Measurements from ENCODE around the gene TBC1D10A. TPM values are rescaled to one million over a fixed set of nuclear protein-coding genes. Genes with fewer than 3 reads are reported as not detected.
A peak's percentile ranks its signal among the peaks of the same experiment; 100 is the strongest.

The TBC1D10A gene
- 10 to 100 TPM; 32.2 to 48.1 TPM for total RNA-seq

GRCh38 chr22:30326706-30327362 lies at the start of gene TBC1D10A:
Gene TBC1D10A (minus strand): TSS chr22:30326941. CDS start chr22:30326881, 60 bp downstream.
- DNase-seq (peak; percentile 95), ATAC-seq (peak; percentile 90)
- H3K9me3 Mint-ChIP-seq (ENCODE audit: low read depth), result no peaks in the 10 kb centered on the region
- peak within 1 kb of the TSS; percentile 80 for H3K27ac Mint-ChIP-seq
- H3K27me3 Mint-ChIP-seq, result no peaks in the 10 kb centered on the region
- peak within 1 kb of the TSS; percentile 88 for H3K4me3 Mint-ChIP-seq
- CTCF ChIA-PET, result interaction anchor here (0.7 to 7.4 kb wide), 10 partner anchors 13 to 219 kb away, joined by 3 to 81 read pairs (median 4); partner anchors contain the start of gene CASTOR1
- peaks cover 32% of the 10 kb centered on the region for H3K36me3 Mint-ChIP-seq
- peaks cover 42% of the 10 kb centered on the region for H3K4me1 Mint-ChIP-seq

- no peaks in the 10 kb centered on the region for H3K9me3 Mint-ChIP-seq (ENCODE audit: low read depth)
- CTCF ChIA-PET, result interaction anchor here (1.2 to 2.2 kb wide), 4 partner anchors 12 to 112 kb away, joined by 3 to 12 read pairs (median 3); no protein-coding TSS in a partner anchor
- ATAC-seq (no peak), DNase-seq (no peak)
- H3K4me1 Mint-ChIP-seq, result no peaks in the 10 kb centered on the region
- H3K27ac Mint-ChIP-seq, result no peak overlapping the region
- H3K36me3 Mint-ChIP-seq, result no peaks in the 10 kb centered on the region
- no peak overlapping the region for H3K4me3 Mint-ChIP-seq
- H3K27me3 Mint-ChIP-seq, result no peaks in the 10 kb centered on the region
These were observed 48.6 kb upstream of the TBC1D10A start for GRCh38 chr22:30375312-30375849.

GRCh38 chr22:30373331-30374325 lies 46.9 kb upstream of the TBC1D10A start:
- Mint-ChIP-seq H3K4me1 (no peaks in the 10 kb centered on the region), H3K4me3 (no peak overlapping the region), H3K36me3 (no peaks in the 10 kb centered on the region), H3K27ac (no peak overlapping the region), H3K9me3 (ENCODE audit: low read depth) (no peaks in the 10 kb centered on the region), H3K27me3 (no peaks in the 10 kb centered on the region)
- no peak for DNase-seq
- ATAC-seq, result no peak
- CTCF ChIA-PET, result interaction anchor here (1.6 to 2.2 kb wide), 3 partner anchors 14 to 86 kb away, joined by 3 to 12 read pairs (median 5); no protein-coding TSS in a partner anchor

GRCh38 chr22:30372915-30373314 lies 46.2 kb upstream of the TBC1D10A start:
- Mint-ChIP-seq H3K4me1 (no peaks in the 10 kb centered on the region), H3K27me3 (no peaks in the 10 kb centered on the region), H3K9me3 (ENCODE audit: low read depth) (no peaks in the 10 kb centered on the region), H3K36me3 (no peaks in the 10 kb centered on the region), H3K27ac (no peak overlapping the region), H3K4me3 (no peak overlapping the region)
- CTCF ChIA-PET, result interaction anchor here (1.8 kb wide), 1 partner anchor 15 kb away, joined by 5 read pairs; no protein-coding TSS in a partner anchor
- ATAC-seq, result no peak
- no peak for DNase-seq

- CTCF ChIA-PET, result interaction anchor here (1.8 kb wide), 1 partner anchor 16 kb away, joined by 5 read pairs; no protein-coding TSS in a partner anchor
- no peaks in the 10 kb centered on the region for H3K36me3 Mint-ChIP-seq
These were observed 45.2 kb upstream of the TBC1D10A start for GRCh38 chr22:30371981-30372380.

GRCh38 chr22:30371321-30371720 lies 44.6 kb upstream of the TBC1D10A start:
- Mint-ChIP-seq H3K4me1 (no peaks in the 10 kb centered on the region), H3K27me3 (no peaks in the 10 kb centered on the region), H3K4me3 (no peak overlapping the region), H3K27ac (no peak overlapping the region), H3K9me3 (ENCODE audit: low read depth) (no peaks in the 10 kb centered on the region), H3K36me3 (no peaks in the 10 kb centered on the region)
- ATAC-seq (no peak), DNase-seq (no peak)
- CTCF ChIA-PET, result interaction anchor here (1.8 kb wide), 1 partner anchor 16 kb away, joined by 5 read pairs; no protein-coding TSS in a partner anchor

More at GRCh38 chr22:30371981-30372380, 45.2 kb upstream of the TBC1D10A start:
- Mint-ChIP-seq H3K9me3 (ENCODE audit: low read depth) (no peaks in the 10 kb centered on the region), H3K4me1 (no peaks in the 10 kb centered on the region), H3K27ac (no peak overlapping the region), H3K4me3 (no peak overlapping the region), H3K27me3 (no peaks in the 10 kb centered on the region)
- ATAC-seq, result no peak
- DNase-seq, result no peak

GRCh38 chr22:30370641-30371230 lies 44.0 kb upstream of the TBC1D10A start:
- CTCF ChIA-PET, result no interaction called here
- H3K4me3 Mint-ChIP-seq, result no peak overlapping the region
- ATAC-seq (no peak), DNase-seq (no peak)
- no peaks in the 10 kb centered on the region for H3K4me1 Mint-ChIP-seq
- H3K9me3 Mint-ChIP-seq (ENCODE audit: low read depth), result no peaks in the 10 kb centered on the region
- H3K27ac Mint-ChIP-seq, result no peak overlapping the region
- no peaks in the 10 kb centered on the region for H3K27me3 Mint-ChIP-seq
- no peaks in the 10 kb centered on the region for H3K36me3 Mint-ChIP-seq

GRCh38 chr22:30368420-30368819 lies 41.7 kb upstream of the TBC1D10A start:
- H3K4me1 Mint-ChIP-seq, result no peaks in the 10 kb centered on the region
- DNase-seq, result no peak
- no peaks in the 10 kb centered on the region for H3K9me3 Mint-ChIP-seq (ENCODE audit: low read depth)
- H3K4me3 Mint-ChIP-seq, result no peak overlapping the region
- H3K27ac Mint-ChIP-seq, result no peak overlapping the region
- CTCF ChIA-PET, result interaction anchor here (1.2 to 1.8 kb wide), 6 partner anchors 9 to 113 kb away, joined by 3 to 9 read pairs (median 3); partner anchors contain the start of gene SF3A1
- H3K27me3 Mint-ChIP-seq, result no peaks in the 10 kb centered on the region
- no peaks in the 10 kb centered on the region for H3K36me3 Mint-ChIP-seq
- no peak for ATAC-seq

- Mint-ChIP-seq H3K27ac (no peak overlapping the region), H3K36me3 (no peaks in the 10 kb centered on the region), H3K4me3 (no peak overlapping the region), H3K27me3 (no peaks in the 10 kb centered on the region), H3K9me3 (ENCODE audit: low read depth) (no peaks in the 10 kb centered on the region), H3K4me1 (peaks cover 7% of the 10 kb centered on the region)
- DNase-seq (no peak), ATAC-seq (no peak)
- CTCF ChIA-PET, result interaction anchor here (1.7 kb wide), 1 partner anchor 78 kb away, joined by 8 read pairs; no protein-coding TSS in a partner anchor
These were observed 39.1 kb upstream of the TBC1D10A start for GRCh38 chr22:30365891-30366290.

- H3K27ac Mint-ChIP-seq, result peak overlapping the region; percentile 28
- no peak for DNase-seq
- CTCF ChIA-PET, result interaction anchor here (2.2 kb wide), 1 partner anchor 74 kb away, joined by 8 read pairs; the partner anchor contains the start of gene CASTOR1
- ATAC-seq, result no peak
- no peaks in the 10 kb centered on the region for H3K27me3 Mint-ChIP-seq
- no peaks in the 10 kb centered on the region for H3K9me3 Mint-ChIP-seq (ENCODE audit: low read depth)
- peaks cover 11% of the 10 kb centered on the region for H3K4me1 Mint-ChIP-seq
- H3K4me3 Mint-ChIP-seq, result no peak overlapping the region
- no peaks in the 10 kb centered on the region for H3K36me3 Mint-ChIP-seq
These were observed 36.0 kb upstream of the TBC1D10A start for GRCh38 chr22:30362651-30363281.

GRCh38 chr22:30361916-30362650 lies 35.3 kb upstream of the TBC1D10A start:
- Mint-ChIP-seq H3K27ac (no peak overlapping the region), H3K27me3 (no peaks in the 10 kb centered on the region), H3K9me3 (ENCODE audit: low read depth) (no peaks in the 10 kb centered on the region), H3K4me1 (peaks cover 14% of the 10 kb centered on the region), H3K4me3 (no peak overlapping the region), H3K36me3 (no peaks in the 10 kb centered on the region)
- no peak for ATAC-seq
- CTCF ChIA-PET, result interaction anchor here (2.2 kb wide), 1 partner anchor 73 kb away, joined by 8 read pairs; the partner anchor contains the start of gene CASTOR1
- no peak for DNase-seq

GRCh38 chr22:30358541-30358940 lies 31.8 kb upstream of the TBC1D10A start:
- H3K4me3 Mint-ChIP-seq, result no peak overlapping the region
- H3K27me3 Mint-ChIP-seq, result no peaks in the 10 kb centered on the region

More at GRCh38 chr22:30358541-30358940, 31.8 kb upstream of the TBC1D10A start:
- H3K36me3 Mint-ChIP-seq, result peaks cover 13% of the 10 kb centered on the region
- no peaks in the 10 kb centered on the region for H3K9me3 Mint-ChIP-seq (ENCODE audit: low read depth)
- DNase-seq (no peak), ATAC-seq (no peak)
- H3K27ac Mint-ChIP-seq, result no peak overlapping the region
- CTCF ChIA-PET, result interaction anchor here (0.6 to 7.4 kb wide), 4 partner anchors 8 to 380 kb away, joined by 3 to 58 read pairs (median 4); partner anchors contain the start of gene CASTOR1
- H3K4me1 Mint-ChIP-seq, result peaks cover 39% of the 10 kb centered on the region

Data from activated CD8-positive, alpha-beta memory T cell treated with anti-CD3 and anti-CD28 coated beads, Interleukin-2, amount 10 ng/mL, durations not matched to agents 7 days and 5 days (primary cell).